Prostate gland (tissue), 2 donors: ENCODE results near the gene SH2D6.

Experiments
- CTCF ChIP-seq, 4 experiments: fragments of 200-600 bp in 2 of 4; fragments of 450-650 bp in 2 of 4; sonication (generic) in 2 of 4; IDR thresholded peaks; 1 replicate in 3 of 4; 2 replicates in 1 of 4; pipeline ENCODE4 v1.5.1; 2016 to 2019; ENCODE audit warnings: antibody characterized with exemption in 4 of 4, mild to moderate bottlenecking in 2 of 4, moderate library complexity in 2 of 4
- POLR2A ChIP-seq: fragments of 450-650 bp; IDR thresholded peaks from one replicate; pipeline ENCODE4 v1.6.1; 2016; ENCODE audit warnings: antibody characterized with exemption, mild to moderate bottlenecking

- TF ChIP-seq CTCF (IDR thresholded peaks at IDR 0.05) (no peak), POLR2A (no peak)
These were observed 16.2 kb downstream of the SH2D6 start for GRCh38 chr2:85434696-85435095.
